Right renal pelvis (tissue), 4 donors: Measurements from ENCODE around the gene IZUMO2. TPM values are rescaled to one million over a fixed set of nuclear protein-coding genes. Genes with fewer than 3 reads are reported as not detected.
"Not testable (repeated sequence)": the region's sequence is repeated elsewhere in the genome, so short reads cannot be mapped to it uniquely, and the experiment has no call there.

Experiments
- DNase-seq, 4 donors: peaks; one replicate each; pipeline ENCODE4 v3.0.0-alpha.2; 2013; ENCODE audit warnings: low read depth in 4 of 4, low spot score in 3 of 4, missing footprints in 1 of 4
- polyA plus RNA-seq, 4 donors: library from polyadenylated mRNA; unstranded; fragments of 120-200 nt; gene quantifications; one replicate each; pipeline ENCODE4 v1.2.1, GENCODE V29; 2013; ENCODE audit not compliant: insufficient read length in 4 of 4

Gene IZUMO2
- polyA plus RNA-seq, 4 donors = 0.19 to 0.42 (median 0.30) TPM

- DNase-seq = no peak
These were observed 24.9 kb upstream of the IZUMO2 start for GRCh38 chr19:50187937-50188336.

- DNase-seq = no peak
These were observed 21.1 kb upstream of the IZUMO2 start for GRCh38 chr19:50184196-50184595.

GRCh38 chr19:50181121-50181520, 18.0 kb upstream of the IZUMO2 start:
- DNase-seq = no peak

GRCh38 chr19:50178859-50179537, 15.9 kb upstream of the IZUMO2 start:
- DNase-seq = no peak

- DNase-seq = no peak
These were observed 15.2 kb upstream of the IZUMO2 start for GRCh38 chr19:50178320-50178719.

GRCh38 chr19:50176775-50177174, 13.7 kb upstream of the IZUMO2 start:
- no peak for DNase-seq

- no peak for DNase-seq
These were observed 12.8 kb upstream of the IZUMO2 start for GRCh38 chr19:50175924-50176323.

GRCh38 chr19:50174100-50174793, 11.2 kb upstream of the IZUMO2 start:
- no peak for DNase-seq

GRCh38 chr19:50173127-50173526, 10.0 kb upstream of the IZUMO2 start:
- DNase-seq = no peak

GRCh38 chr19:50172726-50173125, 9.6 kb upstream of the IZUMO2 start:
- DNase-seq = no peak

- no peak for DNase-seq
These were observed 8.7 kb upstream of the IZUMO2 start for GRCh38 chr19:50171752-50172151.

- peak in 3 of 4 donors; percentile 44 to 74 (median 64) for DNase-seq
These were observed 4.2 kb upstream of the IZUMO2 start for GRCh38 chr19:50167314-50167721.

- DNase-seq = no peak
These were observed 4.0 kb downstream of the IZUMO2 start for GRCh38 chr19:50159078-50159477.

GRCh38 chr19:50158577-50158976, 4.5 kb downstream of the IZUMO2 start:
- no peak for DNase-seq

GRCh38 chr19:50155520-50156109, 7.5 kb downstream of the IZUMO2 start:
- no peak for DNase-seq

GRCh38 chr19:50154529-50154928, 8.6 kb downstream of the IZUMO2 start:
- DNase-seq = no peak

- no peak for DNase-seq
These were observed 10.5 kb downstream of the IZUMO2 start for GRCh38 chr19:50152578-50152977.

- DNase-seq = no peak
These were observed 14.6 kb downstream of the IZUMO2 start for GRCh38 chr19:50148528-50148927.

- peak; percentile 70 to 90 (median 85) for DNase-seq
These were observed 15.3 kb downstream of the IZUMO2 start for GRCh38 chr19:50147462-50148423.

- not testable (repeated sequence) for DNase-seq
These were observed 21.2 kb downstream of the IZUMO2 start for GRCh38 chr19:50141921-50142320.
